Measurements from ENCODE around the gene SNIP1.
"Not testable (repeated sequence)": the region's sequence is repeated elsewhere in the genome, so short reads cannot be mapped to it uniquely, and the experiment has no call there.

Gene SNIP1

DNA sequence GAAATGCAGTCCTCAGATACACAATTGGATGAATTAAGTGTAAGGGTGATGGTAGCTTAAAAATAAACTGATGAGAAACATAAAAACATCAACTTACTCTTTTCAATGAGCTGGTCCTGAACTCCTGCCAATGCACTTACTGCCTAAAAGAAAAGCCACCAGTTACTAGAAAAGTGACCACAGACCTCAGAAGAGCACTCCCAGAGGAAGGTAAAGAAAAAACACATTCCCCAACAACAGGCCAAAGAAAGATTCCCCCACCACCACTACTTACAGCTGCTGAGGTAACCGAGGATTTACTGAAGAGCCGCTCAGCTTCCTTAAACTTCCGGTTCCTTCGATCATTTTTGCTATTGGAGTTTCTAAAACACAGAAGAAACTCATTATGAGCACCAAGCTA, 44.9 kb downstream of the SNIP1 start:
- DNase-seq: no peak

DNA sequence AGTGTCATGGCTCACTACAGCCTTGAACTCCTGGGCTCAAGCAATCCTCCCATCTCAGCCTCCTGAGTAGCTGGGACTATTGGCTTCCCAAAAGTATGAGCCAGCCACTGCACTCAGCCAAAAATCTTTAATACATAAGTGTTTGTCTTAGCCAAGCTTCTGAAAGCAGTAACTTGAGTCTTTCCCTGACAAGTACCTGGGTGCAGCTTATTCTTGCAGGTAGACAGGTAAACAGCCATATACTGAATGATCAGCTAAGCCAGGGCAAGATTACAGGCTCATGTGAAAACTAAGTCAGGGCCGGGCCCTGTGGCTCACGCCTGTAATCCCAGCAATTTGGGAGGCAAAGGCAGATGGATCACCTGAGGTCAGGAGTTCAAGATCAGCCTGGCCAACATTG, 47.4 kb downstream of the SNIP1 start:
- no peak for DNase-seq

DNA sequence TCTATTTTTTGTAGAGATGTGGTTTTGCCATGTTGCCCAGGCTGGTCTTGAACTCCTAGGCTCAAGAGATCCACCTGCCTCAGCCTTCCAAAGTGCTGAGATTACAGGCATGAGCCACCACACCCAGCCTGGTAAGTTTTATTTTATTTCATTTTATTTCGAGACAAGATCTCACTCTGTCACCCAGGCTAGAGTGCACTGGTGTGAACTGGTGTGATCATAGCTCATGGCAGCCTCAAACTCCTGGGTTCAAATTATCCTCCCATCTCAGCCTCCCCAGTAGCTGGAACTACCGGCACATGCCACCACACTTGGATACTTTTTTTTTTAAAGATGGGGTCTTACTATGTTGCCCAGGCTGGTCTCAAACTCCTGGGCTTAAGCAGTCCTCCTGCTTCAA, 51.3 kb downstream of the SNIP1 start:
- DNase-seq: not testable (repeated sequence)

DNA sequence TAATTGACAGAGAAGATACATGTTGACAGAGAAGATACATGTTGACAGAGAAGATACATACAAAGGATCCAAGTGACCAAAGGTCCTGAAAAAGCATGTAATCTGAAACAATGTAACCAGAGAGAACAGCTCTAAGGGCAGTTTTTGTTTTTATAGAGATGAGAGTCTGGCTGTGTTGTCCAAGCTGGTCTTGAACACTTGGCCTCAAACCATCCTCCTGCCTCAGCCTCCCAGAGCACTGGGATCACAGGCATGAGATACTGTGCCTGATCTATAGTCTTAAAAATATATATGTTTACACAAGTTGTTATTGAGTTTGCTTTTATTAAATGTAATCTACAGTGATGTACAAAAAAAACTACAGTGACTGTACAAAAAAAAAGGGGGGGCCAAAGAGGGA, 52.0 kb downstream of the SNIP1 start:
- DNase-seq: no peak

DNA sequence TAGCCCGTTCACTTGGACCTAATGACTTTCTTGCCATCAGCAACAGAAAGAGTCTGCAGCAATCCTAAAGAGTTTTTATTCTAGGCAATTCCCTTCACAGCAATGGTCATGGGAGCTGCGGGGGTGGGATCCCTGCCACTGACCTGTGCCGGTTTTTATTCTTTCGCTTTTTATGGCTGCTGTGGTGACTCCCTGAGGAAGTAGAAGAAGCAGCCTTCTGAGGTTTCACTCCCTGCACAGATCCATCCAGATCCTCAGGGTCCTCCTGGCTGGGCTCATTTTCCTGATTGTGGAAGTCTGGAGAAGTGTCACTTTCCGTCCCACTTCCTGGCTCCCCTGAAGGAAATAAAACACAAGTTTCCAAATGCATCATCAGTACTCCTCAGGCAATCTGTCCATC, 52.4 kb downstream of the SNIP1 start:
- DNase-seq: no peak

DNA sequence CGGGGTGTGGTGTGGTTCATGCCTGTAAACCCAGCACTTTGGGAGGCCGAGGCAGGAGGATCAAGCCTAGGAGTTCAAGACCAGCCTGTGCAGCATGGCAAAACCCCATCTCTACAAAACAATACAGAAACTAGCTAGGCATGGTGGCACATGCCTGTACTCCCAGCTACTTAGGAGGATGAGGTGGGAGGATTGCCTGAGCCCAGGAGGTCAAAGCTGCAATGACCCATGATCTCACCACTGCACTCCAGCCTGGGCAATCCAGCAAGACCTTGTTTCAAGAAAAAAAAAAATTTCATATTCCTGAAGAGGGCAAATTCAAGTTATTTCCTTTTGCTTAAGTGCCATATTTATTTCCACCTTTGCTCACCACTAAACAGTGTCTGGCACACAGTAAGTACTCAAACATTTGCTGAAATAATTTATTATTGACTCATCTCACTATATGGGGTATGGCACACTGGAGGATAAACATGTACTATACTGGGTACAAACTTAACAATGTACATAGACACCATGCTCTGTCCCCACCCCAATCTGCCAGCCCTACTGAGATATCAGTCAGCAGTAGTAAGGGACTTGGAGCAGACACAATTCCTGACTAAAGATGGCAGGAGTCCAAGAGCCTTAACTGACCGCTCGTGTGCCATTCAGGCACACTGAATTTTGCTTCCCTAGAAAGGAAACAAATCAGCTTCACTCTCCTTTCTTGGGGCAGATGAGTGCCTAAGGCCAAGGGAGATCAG, 55.0 kb downstream of the SNIP1 start:
- no peak for DNase-seq

DNA sequence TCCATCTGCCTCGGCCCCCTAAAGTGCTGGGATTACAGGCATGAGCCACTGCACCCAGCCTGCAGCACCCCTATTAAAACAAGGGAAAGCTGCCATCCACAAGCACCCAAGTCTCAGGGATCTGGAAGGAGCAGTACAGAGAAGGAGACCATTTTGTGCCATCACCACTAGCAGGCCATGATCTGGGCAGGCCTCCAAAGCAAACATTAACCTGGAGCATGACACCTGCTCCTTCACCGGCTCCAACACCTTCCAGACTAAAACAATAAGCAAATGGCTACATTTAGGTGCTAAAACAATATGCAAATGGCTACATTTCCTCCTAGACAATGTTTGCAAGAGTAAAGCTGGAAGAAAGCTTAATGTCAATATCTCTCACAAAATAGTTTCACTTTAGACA, 56.3 kb downstream of the SNIP1 start:
- DNase-seq: no peak

DNA sequence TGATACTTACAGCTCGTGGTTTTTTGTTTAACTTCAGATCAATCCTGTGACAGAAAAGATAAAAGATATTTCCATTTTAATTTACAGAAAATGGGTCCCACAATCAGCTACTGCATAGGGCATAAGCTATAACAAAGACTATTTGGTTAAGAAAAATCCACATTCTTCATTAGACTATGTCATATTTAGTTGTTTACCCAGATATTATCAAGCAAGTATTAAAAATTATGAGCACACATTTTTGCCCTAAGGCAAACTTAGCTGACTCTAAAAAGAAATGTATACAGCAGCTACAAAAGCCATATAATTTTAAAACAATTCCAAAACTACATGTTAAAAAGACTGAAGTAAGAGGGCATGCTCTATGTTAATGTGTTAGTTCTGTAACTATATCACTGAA, 58.2 kb downstream of the SNIP1 start:
- DNase-seq: no peak

DNA sequence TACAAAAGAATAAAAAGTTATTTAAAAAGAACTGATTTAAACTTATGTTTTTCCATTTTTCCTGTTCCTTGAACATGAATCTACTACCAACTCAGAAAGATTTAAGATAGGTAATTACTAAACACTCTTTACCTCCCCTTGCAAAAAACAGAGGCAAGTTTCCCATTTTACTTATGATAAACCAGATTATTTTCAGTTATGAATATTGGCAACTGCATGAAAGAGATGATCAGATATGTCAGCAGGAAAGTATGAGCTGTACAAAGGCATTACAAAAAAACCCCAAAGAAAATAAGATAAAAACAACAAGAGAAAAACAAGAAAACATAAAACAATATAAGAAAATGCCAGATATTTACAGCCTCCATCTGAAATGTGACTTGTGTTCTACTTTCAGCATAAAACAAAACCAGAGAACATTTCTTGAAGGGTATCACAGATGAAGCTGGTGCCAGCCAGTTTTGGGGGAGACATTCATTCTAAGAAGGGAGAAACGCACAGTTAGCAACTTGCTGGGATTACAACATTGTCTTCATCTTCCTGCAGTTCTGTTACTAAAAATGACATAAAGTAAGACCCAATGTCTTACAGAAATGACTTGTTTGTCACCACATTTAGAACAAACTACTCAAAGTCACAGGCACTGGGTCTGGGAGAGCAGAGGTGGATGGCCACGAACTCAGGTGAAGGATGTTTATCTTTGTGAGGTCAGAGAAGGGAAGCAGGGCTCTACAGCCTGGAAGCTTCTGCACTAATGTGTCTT, 60.6 kb downstream of the SNIP1 start:
- no peak for DNase-seq

DNA sequence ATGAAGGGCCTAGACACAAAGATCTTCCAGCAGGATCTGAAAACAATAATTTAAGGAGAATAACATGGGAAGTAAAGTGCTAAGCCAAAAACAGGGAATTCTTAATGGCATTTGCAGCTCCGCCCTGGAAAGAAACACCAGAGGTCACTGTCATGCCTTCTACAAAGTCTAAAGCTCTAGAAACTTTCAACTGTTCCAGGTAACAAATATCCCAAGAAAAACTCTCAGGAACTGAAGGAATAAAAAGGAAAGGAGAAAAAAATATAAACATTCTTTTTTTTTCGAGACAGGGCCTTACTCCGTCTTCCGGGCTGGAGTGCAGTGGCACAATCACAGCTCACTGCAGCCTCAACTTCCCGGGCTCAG, 66.5 kb downstream of the SNIP1 start:
- no peak for DNase-seq

DNA sequence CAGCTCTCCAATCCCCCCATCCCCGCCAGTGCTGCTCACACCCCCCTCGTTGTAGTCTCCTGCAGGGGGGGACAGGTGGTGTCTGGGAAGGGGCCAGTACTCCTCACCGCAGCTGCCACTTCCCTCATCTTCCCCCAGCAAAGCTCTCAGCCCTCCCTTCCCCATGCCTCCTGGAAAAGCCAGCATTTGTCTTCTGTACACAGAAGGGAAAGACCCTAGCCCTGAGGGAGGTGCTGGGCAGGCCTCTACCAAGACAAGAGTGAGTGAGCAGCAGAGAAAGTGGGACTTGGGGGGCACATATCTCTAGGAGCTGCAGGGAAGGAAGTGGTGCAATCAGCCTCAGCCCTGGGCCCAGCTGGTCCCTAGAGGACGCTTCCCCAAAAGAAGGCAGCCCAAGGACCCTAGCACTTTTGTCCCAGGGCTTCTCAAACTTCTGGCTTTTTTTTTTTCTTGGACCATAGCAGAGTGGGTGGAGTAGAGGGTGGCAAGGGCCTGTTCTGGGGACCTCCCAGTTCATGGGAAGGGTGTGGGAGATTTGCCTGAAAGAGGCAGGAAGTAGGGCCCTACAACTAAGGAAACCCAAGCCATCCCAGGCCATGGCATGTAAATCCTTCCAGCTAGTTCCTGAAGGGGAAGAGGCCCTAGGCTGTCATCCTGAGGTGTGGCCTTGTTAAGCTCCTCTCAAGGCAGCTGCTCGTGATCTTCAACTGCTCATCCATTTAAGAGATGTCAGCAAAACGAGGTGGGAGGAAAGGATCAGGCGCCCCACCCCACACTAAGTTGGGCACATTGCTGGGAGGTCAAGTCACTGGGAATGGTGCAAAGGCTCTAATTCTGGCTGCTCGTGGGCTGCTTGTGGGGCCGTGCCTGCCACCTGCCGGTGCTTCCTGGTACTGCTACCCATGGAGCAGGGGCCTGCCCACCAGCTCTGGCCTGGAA, 67.1 kb downstream of the SNIP1 start:
- no peak for DNase-seq

DNA sequence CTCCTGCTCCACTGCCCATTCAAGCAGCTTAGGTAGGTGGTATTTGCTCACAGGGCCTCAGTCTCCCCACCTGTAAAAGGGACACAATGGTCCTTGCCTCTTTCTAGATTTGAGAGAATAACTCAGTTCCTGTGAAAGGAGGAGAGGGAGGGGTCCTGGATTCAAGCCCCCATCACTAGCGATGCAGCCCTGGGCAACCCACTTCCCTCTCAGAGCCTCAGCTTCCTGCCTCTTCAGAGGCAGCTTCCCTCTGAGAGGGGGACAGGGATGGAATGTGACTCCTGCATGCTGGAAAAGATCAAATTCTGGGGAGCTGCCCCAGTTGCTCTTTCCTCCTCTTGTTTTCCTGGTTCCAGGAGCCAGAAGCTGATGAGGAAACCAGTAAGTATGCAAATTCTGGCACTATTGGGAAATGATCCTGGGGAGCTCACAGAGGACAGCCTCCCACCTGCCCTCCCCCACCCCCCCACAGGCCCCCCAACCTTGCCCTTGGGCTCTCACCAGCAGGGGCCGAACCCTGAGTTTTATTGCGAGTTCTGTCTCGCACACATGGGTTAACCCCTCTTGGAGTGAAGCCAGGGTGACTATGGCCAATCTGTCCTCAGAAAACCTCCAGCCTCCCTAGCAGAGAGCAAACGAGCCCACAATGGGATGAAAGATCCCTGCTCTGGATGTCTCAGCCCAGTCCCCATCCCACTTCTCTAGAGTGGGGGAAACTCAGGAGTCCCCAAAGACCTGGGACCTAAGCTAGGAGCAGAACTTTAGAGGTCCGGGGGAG, 68.0 kb downstream of the SNIP1 start:
- DNase-seq: no peak

Data from NCI-H1048 (cell line).